Measurements from ENCODE around the gene GNB1L.

Gene GNB1L

DNA sequence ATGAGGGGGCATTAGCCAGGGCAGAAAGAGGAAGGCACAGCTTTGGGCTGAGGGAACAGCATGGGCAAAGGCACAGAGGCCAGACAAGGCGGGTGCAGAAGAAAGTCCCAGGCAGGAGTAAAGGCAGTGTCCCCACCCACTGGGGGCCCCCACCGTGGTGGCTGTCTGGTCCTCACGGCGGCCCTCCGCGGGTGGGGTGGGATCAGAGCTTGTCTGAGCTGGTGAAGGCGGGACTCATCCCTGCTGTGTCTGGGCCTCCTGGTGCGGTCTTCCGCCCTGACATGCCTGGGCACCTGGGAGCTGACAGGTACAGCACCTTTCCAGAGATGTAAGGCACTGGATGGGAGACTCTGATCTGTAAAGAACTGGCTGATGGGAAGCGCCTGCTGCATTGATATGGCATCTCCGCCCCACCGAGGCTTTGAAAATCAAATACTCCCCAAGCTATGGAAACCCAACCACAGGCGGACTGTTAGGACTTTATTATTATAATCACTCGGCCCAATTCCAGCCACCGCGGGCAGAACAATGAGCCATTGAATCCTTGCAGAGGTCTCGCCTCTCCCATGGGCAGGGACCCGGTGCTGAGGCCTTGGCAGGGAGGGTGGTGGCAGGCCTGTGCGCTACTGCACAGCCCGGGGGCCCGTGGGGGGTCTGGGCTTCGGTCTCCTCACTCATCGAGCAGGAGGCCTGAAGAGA, 14.2 kb upstream of the GNB1L start:
- Histone ChIP-seq H4K8ac (ENCODE audit: low read depth, low read length) (no peak overlapping the region), H2AFZ (ENCODE audit: low read length) (no peak overlapping the region), H3K9ac (ENCODE audit: low read depth, low read length, poor library complexity) (no peak overlapping the region), H3K27ac (replicated peaks; ENCODE audit: low read length) (no peak overlapping the region), H3K14ac (ENCODE audit: low read length) (no peak overlapping the region), H2BK12ac (ENCODE audit: low read length) (no peak overlapping the region), H3K23ac (ENCODE audit: low read depth, low read length, poor library complexity) (peak overlapping the region; percentile 8), H3K4me3 (ENCODE audit: low read length in 2 of 2) (no peak overlapping the region), H3K36me3 (replicated peaks in 1 of 2; ENCODE audit: control insufficient read depth in 2 of 2, insufficient read depth in 2 of 2, low read length in 2 of 2) (no peaks in the 10 kb centered on the region), H2BK5ac (ENCODE audit: low read length) (no peak overlapping the region), H3K9me3 (replicated peaks in 1 of 2; ENCODE audit: control insufficient read depth in 2 of 2, insufficient read depth in 1 of 2, low read depth in 1 of 2, low read length in 2 of 2) (no peaks in the 10 kb centered on the region), H2BK15ac (ENCODE audit: low read length) (no peak overlapping the region), H3K79me1 (ENCODE audit: low read depth, low read length) (peaks cover 1% of the 10 kb centered on the region), H3K4ac (ENCODE audit: low read length) (no peak overlapping the region), H4K91ac (ENCODE audit: low read depth, low read length, poor library complexity) (no peak overlapping the region), H3K27me3 (ENCODE audit: control insufficient read depth in 3 of 3, insufficient read depth in 3 of 3, low read depth in 1 of 3, low read length in 3 of 3) (no peaks in the 10 kb centered on the region), H3K4me2 (ENCODE audit: insufficient read depth, low read length, poor library complexity, severe bottlenecking) (no peak overlapping the region), H2AK5ac (ENCODE audit: low read depth, low read length) (peak overlapping the region; percentile 86), H3K18ac (ENCODE audit: low read length) (peak overlapping the region; percentile 1), H2BK120ac (ENCODE audit: low read depth, low read length) (no peak overlapping the region), H3K4me1 (ENCODE audit: control insufficient read depth in 2 of 2, insufficient read depth in 1 of 2, low read depth in 1 of 2, low read length in 2 of 2) (peaks cover 1 to 4% of the 10 kb centered on the region in 2 donors)
- no CpG with 5 or more reads among the region's 23 CpGs for WGBS, 2 donors (ENCODE audit: extremely low coverage in 2 of 2, insufficient read length in 2 of 2, insufficient replicate concordance in 1 of 2)
- DNase-seq (ENCODE audit: low spot score): no peak

DNA sequence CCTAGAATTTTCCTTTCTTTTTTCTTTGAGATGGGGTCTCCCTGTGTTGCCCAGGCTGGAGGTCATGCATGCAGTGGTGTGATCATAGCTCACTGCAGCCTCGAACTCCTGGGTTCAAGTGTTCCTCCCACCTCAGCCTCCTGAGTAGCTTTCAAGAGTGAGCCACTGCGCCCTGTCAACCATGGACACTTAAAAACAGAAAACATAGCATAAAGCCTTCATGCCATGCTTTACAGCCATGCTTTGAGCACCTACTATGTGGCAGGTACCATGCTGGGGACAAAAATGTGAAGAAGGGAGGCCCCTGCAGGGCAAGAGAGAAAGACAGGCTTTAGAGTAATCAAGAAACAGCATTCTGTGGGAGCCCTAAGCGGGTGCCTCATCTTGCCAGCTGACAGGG, 13.7 kb upstream of the GNB1L start:
- Histone ChIP-seq H3K4ac (ENCODE audit: low read length) (no peak overlapping the region), H3K23ac (ENCODE audit: low read depth, low read length, poor library complexity) (peak overlapping the region; percentile 8), H3K9ac (ENCODE audit: low read depth, low read length, poor library complexity) (no peak overlapping the region), H3K27me3 (ENCODE audit: control insufficient read depth in 3 of 3, insufficient read depth in 3 of 3, low read depth in 1 of 3, low read length in 3 of 3) (no peaks in the 10 kb centered on the region), H4K91ac (ENCODE audit: low read depth, low read length, poor library complexity) (no peak overlapping the region), H2BK120ac (ENCODE audit: low read depth, low read length) (no peak overlapping the region), H3K9me3 (replicated peaks in 1 of 2; ENCODE audit: control insufficient read depth in 2 of 2, insufficient read depth in 1 of 2, low read depth in 1 of 2, low read length in 2 of 2) (no peaks in the 10 kb centered on the region), H3K36me3 (replicated peaks in 1 of 2; ENCODE audit: control insufficient read depth in 2 of 2, insufficient read depth in 2 of 2, low read length in 2 of 2) (no peaks in the 10 kb centered on the region), H3K79me1 (ENCODE audit: low read depth, low read length) (peaks cover 1% of the 10 kb centered on the region), H4K8ac (ENCODE audit: low read depth, low read length) (no peak overlapping the region), H3K27ac (replicated peaks; ENCODE audit: low read length) (no peak overlapping the region), H3K4me2 (ENCODE audit: insufficient read depth, low read length, poor library complexity, severe bottlenecking) (no peak overlapping the region), H2BK5ac (ENCODE audit: low read length) (no peak overlapping the region), H3K18ac (ENCODE audit: low read length) (no peak overlapping the region), H2BK15ac (ENCODE audit: low read length) (no peak overlapping the region), H3K14ac (ENCODE audit: low read length) (no peak overlapping the region), H2BK12ac (ENCODE audit: low read length) (no peak overlapping the region), H2AK5ac (ENCODE audit: low read depth, low read length) (peak overlapping the region; percentile 86), H2AFZ (ENCODE audit: low read length) (no peak overlapping the region), H3K4me1 (ENCODE audit: control insufficient read depth in 2 of 2, insufficient read depth in 1 of 2, low read depth in 1 of 2, low read length in 2 of 2) (no peaks in the 10 kb centered on the region), H3K4me3 (ENCODE audit: low read length in 2 of 2) (no peak overlapping the region)
- WGBS, 2 donors (ENCODE audit: extremely low coverage in 2 of 2, insufficient read length in 2 of 2, insufficient replicate concordance in 1 of 2): no CpG with 5 or more reads among the region's 3 CpGs
- no peak for DNase-seq (ENCODE audit: low spot score)

DNA sequence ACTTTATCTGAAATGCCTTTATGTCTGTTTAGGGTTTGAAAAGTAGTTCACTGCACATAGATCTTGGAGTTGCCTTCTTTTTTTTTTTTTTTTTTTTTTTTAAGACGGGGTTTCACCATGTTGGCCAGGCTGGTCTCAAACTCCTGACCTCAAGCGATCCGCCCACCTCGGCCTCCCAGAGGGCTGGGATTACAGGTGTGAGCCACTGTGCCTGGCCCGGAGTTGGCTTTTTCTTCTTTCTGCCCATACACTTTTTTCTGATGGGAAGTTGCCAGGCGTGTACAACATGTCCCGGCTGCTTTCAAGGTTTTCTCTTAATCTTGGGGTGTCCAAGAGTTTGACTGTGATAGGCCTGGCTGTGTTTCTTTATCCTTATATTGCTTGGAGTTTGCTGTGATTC, 12.9 kb upstream of the GNB1L start:
- Histone ChIP-seq H3K27me3 (ENCODE audit: control insufficient read depth in 3 of 3, insufficient read depth in 3 of 3, low read depth in 1 of 3, low read length in 3 of 3) (no peaks in the 10 kb centered on the region), H2BK12ac (ENCODE audit: low read length) (no peak overlapping the region), H3K4me2 (ENCODE audit: insufficient read depth, low read length, poor library complexity, severe bottlenecking) (no peak overlapping the region), H2BK5ac (ENCODE audit: low read length) (no peak overlapping the region), H3K27ac (replicated peaks; ENCODE audit: low read length) (no peak overlapping the region), H3K9ac (ENCODE audit: low read depth, low read length, poor library complexity) (no peak overlapping the region), H2BK120ac (ENCODE audit: low read depth, low read length) (no peak overlapping the region), H3K4me3 (ENCODE audit: low read length in 2 of 2) (no peak overlapping the region), H3K23ac (ENCODE audit: low read depth, low read length, poor library complexity) (no peak overlapping the region), H3K9me3 (replicated peaks in 1 of 2; ENCODE audit: control insufficient read depth in 2 of 2, insufficient read depth in 1 of 2, low read depth in 1 of 2, low read length in 2 of 2) (no peaks in the 10 kb centered on the region), H3K18ac (ENCODE audit: low read length) (no peak overlapping the region), H3K79me1 (ENCODE audit: low read depth, low read length) (peaks cover 1% of the 10 kb centered on the region), H3K36me3 (replicated peaks in 1 of 2; ENCODE audit: control insufficient read depth in 2 of 2, insufficient read depth in 2 of 2, low read length in 2 of 2) (no peaks in the 10 kb centered on the region), H2AK5ac (ENCODE audit: low read depth, low read length) (no peak overlapping the region), H3K4me1 (ENCODE audit: control insufficient read depth in 2 of 2, insufficient read depth in 1 of 2, low read depth in 1 of 2, low read length in 2 of 2) (no peaks in the 10 kb centered on the region), H2AFZ (ENCODE audit: low read length) (no peak overlapping the region), H2BK15ac (ENCODE audit: low read length) (no peak overlapping the region), H4K8ac (ENCODE audit: low read depth, low read length) (no peak overlapping the region), H4K91ac (ENCODE audit: low read depth, low read length, poor library complexity) (no peak overlapping the region), H3K4ac (ENCODE audit: low read length) (no peak overlapping the region), H3K14ac (ENCODE audit: low read length) (no peak overlapping the region)
- WGBS, 2 donors (ENCODE audit: extremely low coverage in 2 of 2, insufficient read length in 2 of 2, insufficient replicate concordance in 1 of 2): no CpG with 5 or more reads among the region's 7 CpGs
- no peak for DNase-seq (ENCODE audit: low spot score)

DNA sequence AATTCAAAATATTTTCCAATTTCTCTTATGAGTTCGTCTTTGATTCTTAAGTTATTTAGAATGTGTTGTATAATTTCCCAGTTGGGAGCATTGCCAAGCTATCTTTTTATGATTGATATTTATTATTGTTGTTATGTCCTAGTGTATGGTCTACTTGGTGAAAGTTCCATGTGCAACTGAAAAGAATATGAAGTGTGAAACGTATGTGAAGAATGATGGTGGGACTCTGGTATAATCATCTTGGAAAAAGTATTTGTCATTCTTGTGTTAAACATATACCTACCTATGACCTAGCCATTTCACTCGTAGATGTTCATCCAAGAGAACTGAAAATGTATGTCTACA, 12.0 kb upstream of the GNB1L start:
- Histone ChIP-seq H2BK15ac (ENCODE audit: low read length) (no peak overlapping the region), H3K79me1 (ENCODE audit: low read depth, low read length) (peaks cover 1% of the 10 kb centered on the region), H3K9ac (ENCODE audit: low read depth, low read length, poor library complexity) (no peak overlapping the region), H2AFZ (ENCODE audit: low read length) (no peak overlapping the region), H3K14ac (ENCODE audit: low read length) (no peak overlapping the region), H3K23ac (ENCODE audit: low read depth, low read length, poor library complexity) (no peak overlapping the region), H3K18ac (ENCODE audit: low read length) (no peak overlapping the region), H3K27me3 (ENCODE audit: control insufficient read depth in 3 of 3, insufficient read depth in 3 of 3, low read depth in 1 of 3, low read length in 3 of 3) (no peaks in the 10 kb centered on the region), H2BK12ac (ENCODE audit: low read length) (no peak overlapping the region), H3K4me2 (ENCODE audit: insufficient read depth, low read length, poor library complexity, severe bottlenecking) (no peak overlapping the region), H3K4me3 (ENCODE audit: low read length in 2 of 2) (no peak overlapping the region), H3K9me3 (replicated peaks in 1 of 2; ENCODE audit: control insufficient read depth in 2 of 2, insufficient read depth in 1 of 2, low read depth in 1 of 2, low read length in 2 of 2) (no peaks in the 10 kb centered on the region), H4K8ac (ENCODE audit: low read depth, low read length) (no peak overlapping the region), H4K91ac (ENCODE audit: low read depth, low read length, poor library complexity) (no peak overlapping the region), H3K4ac (ENCODE audit: low read length) (no peak overlapping the region), H3K27ac (replicated peaks; ENCODE audit: low read length) (no peak overlapping the region), H2BK120ac (ENCODE audit: low read depth, low read length) (no peak overlapping the region), H2BK5ac (ENCODE audit: low read length) (no peak overlapping the region), H3K4me1 (ENCODE audit: control insufficient read depth in 2 of 2, insufficient read depth in 1 of 2, low read depth in 1 of 2, low read length in 2 of 2) (no peaks in the 10 kb centered on the region), H3K36me3 (replicated peaks in 1 of 2; ENCODE audit: control insufficient read depth in 2 of 2, insufficient read depth in 2 of 2, low read length in 2 of 2) (no peaks in the 10 kb centered on the region), H2AK5ac (ENCODE audit: low read depth, low read length) (no peak overlapping the region)
- no CpG with 5 or more reads among the region's 3 CpGs for WGBS, 2 donors (ENCODE audit: extremely low coverage in 2 of 2, insufficient read length in 2 of 2, insufficient replicate concordance in 1 of 2)
- DNase-seq (ENCODE audit: low spot score): no peak
